PFSK-1 (cell line): ENCODE results near the gene TNNC1.

ENCODE experiments used
- FOXP2 ChIP-seq: optimal IDR thresholded peaks from 2 replicates; pipeline ENCODE3; 2011; ENCODE audit warnings: borderline replicate concordance, control low read depth, inconsistent platforms; ENCODE audit not compliant: insufficient read depth; ENCODE audit errors: extremely low read length, extremely low read depth
- POLR2AphosphoS5 ChIP-seq: IDR thresholded peaks from 2 replicates; pipeline ENCODE4 v1.6.1; 2012; ENCODE audit warnings: low read depth, mild to moderate bottlenecking, control low read depth, low read length, moderate library complexity
- SIN3A ChIP-seq: IDR thresholded peaks from 2 replicates; pipeline ENCODE4 v1.6.1; 2012; ENCODE audit warnings: mild to moderate bottlenecking, low read length, moderate library complexity, borderline replicate concordance; ENCODE audit not compliant: insufficient read depth
- TAF1 ChIP-seq: IDR thresholded peaks from 2 replicates; pipeline ENCODE4 v1.6.1; 2012; ENCODE audit warnings: low read length, control low read depth, borderline replicate concordance; ENCODE audit not compliant: insufficient read depth
- TF ChIP-seq, protein P1 (sequence below), 2 experiments: IDR thresholded peaks; 2 replicates each; pipeline versions ENCODE4 v1.6.1 to v1.8.0; 2011 to 2012; ENCODE audit warnings: low read depth in 2 of 2, low read length in 2 of 2, control low read depth in 1 of 2, inconsistent platforms in 1 of 2, mild to moderate bottlenecking in 1 of 2, moderate library complexity in 1 of 2; ENCODE audit not compliant: insufficient read depth in 1 of 2

Gene TNNC1

GRCh38 chr3:52477076-52477795, 23.4 kb upstream of the TNNC1 start:
- no peak for TF ChIP-seq SIN3A
- TF ChIP-seq TAF1, result no peak
- TF ChIP-seq FOXP2, result no peak
- TF ChIP-seq POLR2AphosphoS5, result no peak
- TF ChIP-seq, protein P1, sequence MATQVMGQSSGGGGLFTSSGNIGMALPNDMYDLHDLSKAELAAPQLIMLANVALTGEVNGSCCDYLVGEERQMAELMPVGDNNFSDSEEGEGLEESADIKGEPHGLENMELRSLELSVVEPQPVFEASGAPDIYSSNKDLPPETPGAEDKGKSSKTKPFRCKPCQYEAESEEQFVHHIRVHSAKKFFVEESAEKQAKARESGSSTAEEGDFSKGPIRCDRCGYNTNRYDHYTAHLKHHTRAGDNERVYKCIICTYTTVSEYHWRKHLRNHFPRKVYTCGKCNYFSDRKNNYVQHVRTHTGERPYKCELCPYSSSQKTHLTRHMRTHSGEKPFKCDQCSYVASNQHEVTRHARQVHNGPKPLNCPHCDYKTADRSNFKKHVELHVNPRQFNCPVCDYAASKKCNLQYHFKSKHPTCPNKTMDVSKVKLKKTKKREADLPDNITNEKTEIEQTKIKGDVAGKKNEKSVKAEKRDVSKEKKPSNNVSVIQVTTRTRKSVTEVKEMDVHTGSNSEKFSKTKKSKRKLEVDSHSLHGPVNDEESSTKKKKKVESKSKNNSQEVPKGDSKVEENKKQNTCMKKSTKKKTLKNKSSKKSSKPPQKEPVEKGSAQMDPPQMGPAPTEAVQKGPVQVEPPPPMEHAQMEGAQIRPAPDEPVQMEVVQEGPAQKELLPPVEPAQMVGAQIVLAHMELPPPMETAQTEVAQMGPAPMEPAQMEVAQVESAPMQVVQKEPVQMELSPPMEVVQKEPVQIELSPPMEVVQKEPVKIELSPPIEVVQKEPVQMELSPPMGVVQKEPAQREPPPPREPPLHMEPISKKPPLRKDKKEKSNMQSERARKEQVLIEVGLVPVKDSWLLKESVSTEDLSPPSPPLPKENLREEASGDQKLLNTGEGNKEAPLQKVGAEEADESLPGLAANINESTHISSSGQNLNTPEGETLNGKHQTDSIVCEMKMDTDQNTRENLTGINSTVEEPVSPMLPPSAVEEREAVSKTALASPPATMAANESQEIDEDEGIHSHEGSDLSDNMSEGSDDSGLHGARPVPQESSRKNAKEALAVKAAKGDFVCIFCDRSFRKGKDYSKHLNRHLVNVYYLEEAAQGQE (IDR thresholded peaks at IDR 0.05; ENCODE audit: insufficient read depth in 1 of 2, low read depth in 2 of 2, low read length in 2 of 2), result no peak

GRCh38 chr3:52473026-52473425, 19.2 kb upstream of the TNNC1 start:
- TF ChIP-seq, protein P1 (IDR thresholded peaks at IDR 0.05; ENCODE audit: insufficient read depth in 1 of 2, low read depth in 2 of 2, low read length in 2 of 2), result no peak
- TF ChIP-seq POLR2AphosphoS5 (no peak), SIN3A (no peak), FOXP2 (no peak), TAF1 (no peak)

- TF ChIP-seq POLR2AphosphoS5 (no peak), TAF1 (no peak), SIN3A (no peak), FOXP2 (no peak)
- TF ChIP-seq, protein P1 (IDR thresholded peaks at IDR 0.05; ENCODE audit: insufficient read depth in 1 of 2, low read depth in 2 of 2, low read length in 2 of 2), result no peak
These were observed 18.6 kb upstream of the TNNC1 start for GRCh38 chr3:52472239-52473000.

GRCh38 chr3:52471371-52472238, 17.8 kb upstream of the TNNC1 start:
- TF ChIP-seq POLR2AphosphoS5 (no peak), SIN3A (no peak), TAF1 (no peak), FOXP2 (no peak)
- TF ChIP-seq, protein P1 (IDR thresholded peaks at IDR 0.05; ENCODE audit: insufficient read depth in 1 of 2, low read depth in 2 of 2, low read length in 2 of 2), result no peak
